NCI-H774 (cell line): Measurements from ENCODE around the gene CMYA5.

Experiments used
- DNase-seq: peaks from one replicate; lab custom pipeline; 2025; lab: John Stamatoyannopoulos, UW

The CMYA5 gene

GRCh38 chr5:79793722-79794121, 104.1 kb downstream of the CMYA5 start:
- DNase-seq: no peak

- no peak for DNase-seq
These were observed 104.7 kb downstream of the CMYA5 start for GRCh38 chr5:79794347-79794746.

- no peak for DNase-seq
These were observed 106.2 kb downstream of the CMYA5 start for GRCh38 chr5:79795764-79796398.

GRCh38 chr5:79798893-79799590, 109.4 kb downstream of the CMYA5 start:
- DNase-seq: no peak

GRCh38 chr5:79800979-79801827, 111.6 kb downstream of the CMYA5 start:
- DNase-seq: no peak

GRCh38 chr5:79802406-79802805, 112.8 kb downstream of the CMYA5 start:
- no peak for DNase-seq

- no peak for DNase-seq
These were observed 113.4 kb downstream of the CMYA5 start for GRCh38 chr5:79803007-79803406.

- no peak for DNase-seq
These were observed 117.1 kb downstream of the CMYA5 start for GRCh38 chr5:79806741-79807140.

GRCh38 chr5:79809743-79810142, 120.1 kb downstream of the CMYA5 start:
- DNase-seq: no peak

GRCh38 chr5:79811081-79811480, 121.4 kb downstream of the CMYA5 start:
- no peak for DNase-seq

GRCh38 chr5:79811904-79812303, 122.3 kb downstream of the CMYA5 start:
- no peak for DNase-seq

GRCh38 chr5:79814699-79815098, 125.1 kb downstream of the CMYA5 start:
- no peak for DNase-seq

GRCh38 chr5:79816014-79816413, 126.4 kb downstream of the CMYA5 start:
- DNase-seq: no peak

- no peak for DNase-seq
These were observed 131.0 kb downstream of the CMYA5 start for GRCh38 chr5:79820648-79821047.

GRCh38 chr5:79824444-79824843, 134.8 kb downstream of the CMYA5 start:
- no peak for DNase-seq

GRCh38 chr5:79825802-79826201, 136.2 kb downstream of the CMYA5 start:
- no peak for DNase-seq

GRCh38 chr5:79827159-79827629, 137.6 kb downstream of the CMYA5 start:
- no peak for DNase-seq

- DNase-seq: no peak
These were observed 139.6 kb downstream of the CMYA5 start for GRCh38 chr5:79829260-79829659.

GRCh38 chr5:79831381-79832309, 142.0 kb downstream of the CMYA5 start:
- no peak for DNase-seq

- no peak for DNase-seq
These were observed 143.3 kb downstream of the CMYA5 start for GRCh38 chr5:79832911-79833310.

- DNase-seq: no peak
These were observed 144.6 kb downstream of the CMYA5 start for GRCh38 chr5:79834098-79834753.
